GM04503 (cell line): ENCODE data around the gene PIK3CA.
A peak's percentile ranks its signal among the peaks of the same experiment; 100 is the strongest.
"Not testable (repeated sequence)": the region's sequence is repeated elsewhere in the genome, so short reads cannot be mapped to it uniquely, and the experiment has no call there.

Source experiments
- DNase-seq: peaks from one replicate; pipeline ENCODE4 v3.0.0-alpha.2; 2012; ENCODE audit warnings: low read depth

Gene PIK3CA

GRCh38 chr3:179200790-179201189 is 52.6 kb downstream of the PIK3CA start:
- no peak for DNase-seq

- DNase-seq = not testable (repeated sequence)
These were observed 67.4 kb downstream of the PIK3CA start for GRCh38 chr3:179215550-179215949.

DNA sequence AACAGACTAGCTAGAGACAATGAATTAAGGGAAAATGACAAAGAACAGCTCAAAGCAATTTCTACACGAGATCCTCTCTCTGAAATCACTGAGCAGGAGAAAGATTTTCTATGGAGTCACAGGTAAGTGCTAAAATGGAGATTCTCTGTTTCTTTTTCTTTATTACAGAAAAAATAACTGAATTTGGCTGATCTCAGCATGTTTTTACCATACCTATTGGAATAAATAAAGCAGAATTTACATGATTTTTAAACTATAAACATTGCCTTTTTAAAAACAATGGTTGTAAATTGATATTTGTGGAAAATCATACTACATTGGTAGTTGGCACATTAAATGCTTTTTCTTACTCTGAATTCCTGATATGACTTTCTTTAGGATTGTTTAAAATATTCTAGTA is 70.1 kb downstream of the PIK3CA start:
- not testable (repeated sequence) for DNase-seq

DNA sequence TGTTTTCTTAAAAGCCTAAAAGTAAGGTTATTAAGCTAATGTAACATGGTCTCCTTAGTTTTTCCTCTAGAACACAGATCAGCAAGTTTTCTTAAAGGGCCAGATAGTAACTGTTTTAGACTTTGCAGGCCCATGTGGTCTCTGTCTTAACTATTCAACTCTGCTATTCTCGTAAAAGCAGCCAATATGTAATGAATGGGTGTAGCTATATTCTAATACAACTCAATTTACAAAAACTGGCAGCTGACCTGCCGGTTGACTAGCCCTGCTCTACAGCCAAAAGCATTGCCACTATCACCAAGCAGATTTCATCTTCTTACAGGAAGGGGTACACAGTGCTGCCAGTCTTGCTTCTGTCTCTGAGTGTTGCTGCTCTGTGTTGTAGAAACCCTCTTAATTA is 75.4 kb downstream of the PIK3CA start:
- no peak for DNase-seq

- DNase-seq = no peak
These were observed 76.4 kb downstream of the PIK3CA start for GRCh38 chr3:179224584-179224983.

- no peak for DNase-seq
These were observed 79.2 kb downstream of the PIK3CA start for GRCh38 chr3:179227349-179227748.

GRCh38 chr3:179229177-179229576 is 81.0 kb downstream of the PIK3CA start:
- no peak for DNase-seq

- DNase-seq = no peak
These were observed 84.9 kb downstream of the PIK3CA start for GRCh38 chr3:179233043-179233442.

DNA sequence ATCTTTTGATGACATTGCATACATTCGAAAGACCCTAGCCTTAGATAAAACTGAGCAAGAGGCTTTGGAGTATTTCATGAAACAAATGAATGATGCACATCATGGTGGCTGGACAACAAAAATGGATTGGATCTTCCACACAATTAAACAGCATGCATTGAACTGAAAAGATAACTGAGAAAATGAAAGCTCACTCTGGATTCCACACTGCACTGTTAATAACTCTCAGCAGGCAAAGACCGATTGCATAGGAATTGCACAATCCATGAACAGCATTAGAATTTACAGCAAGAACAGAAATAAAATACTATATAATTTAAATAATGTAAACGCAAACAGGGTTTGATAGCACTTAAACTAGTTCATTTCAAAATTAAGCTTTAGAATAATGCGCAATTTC is 86.0 kb downstream of the PIK3CA start:
- DNase-seq = no peak

DNA sequence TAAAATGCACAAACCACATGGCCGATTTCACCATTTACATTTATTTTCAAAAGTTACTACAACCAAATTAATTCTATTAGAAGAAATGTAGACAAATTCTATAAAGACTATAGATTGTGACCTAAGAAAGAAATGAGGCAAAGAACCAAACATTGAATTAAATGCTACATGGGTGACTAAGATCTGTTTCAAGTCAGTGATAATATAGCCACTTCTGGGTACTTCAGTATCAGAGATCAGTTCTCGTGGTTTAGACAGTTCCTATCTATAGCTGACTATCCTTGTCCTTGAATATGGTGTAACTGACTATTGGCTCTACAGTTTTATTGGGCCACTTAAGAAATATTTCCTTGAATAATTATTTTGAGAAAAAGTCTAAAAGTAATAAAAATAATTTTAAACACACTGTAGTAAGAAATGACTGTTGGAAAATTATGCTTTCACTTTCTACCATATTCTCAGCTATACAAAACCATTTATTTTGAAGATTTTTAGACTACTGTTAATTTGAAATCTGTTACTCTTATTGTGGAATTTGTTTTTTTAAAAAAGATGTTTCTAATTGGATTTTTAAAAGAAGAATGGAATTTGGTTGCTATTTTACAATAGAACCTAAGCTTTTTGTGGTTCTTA is 88.6 kb downstream of the PIK3CA start:
- DNase-seq = no peak

GRCh38 chr3:179240299-179240698 is 92.1 kb downstream of the PIK3CA start:
- DNase-seq = not testable (repeated sequence)

GRCh38 chr3:179242859-179243258 is 94.7 kb downstream of the PIK3CA start:
- not testable (repeated sequence) for DNase-seq

DNA sequence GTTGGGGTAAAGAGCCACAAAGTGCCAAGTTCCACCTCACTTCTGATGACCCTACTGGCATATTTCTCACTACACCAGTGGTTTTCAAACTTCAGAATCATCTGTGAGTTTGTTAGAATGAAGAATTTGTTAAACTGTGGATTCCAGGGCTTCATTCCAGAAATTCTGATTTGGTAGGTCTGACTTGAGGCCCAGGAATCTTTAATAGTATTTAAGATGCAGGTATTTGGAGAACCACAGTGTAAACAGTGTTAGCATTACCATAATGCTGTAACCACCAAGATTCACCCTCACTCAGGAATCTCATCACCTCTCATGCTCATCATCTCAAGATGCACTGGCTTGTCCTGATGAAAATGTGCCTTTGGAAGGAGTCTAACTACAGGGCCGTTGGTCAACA is 96.7 kb downstream of the PIK3CA start:
- peak; percentile 11 for DNase-seq

DNA sequence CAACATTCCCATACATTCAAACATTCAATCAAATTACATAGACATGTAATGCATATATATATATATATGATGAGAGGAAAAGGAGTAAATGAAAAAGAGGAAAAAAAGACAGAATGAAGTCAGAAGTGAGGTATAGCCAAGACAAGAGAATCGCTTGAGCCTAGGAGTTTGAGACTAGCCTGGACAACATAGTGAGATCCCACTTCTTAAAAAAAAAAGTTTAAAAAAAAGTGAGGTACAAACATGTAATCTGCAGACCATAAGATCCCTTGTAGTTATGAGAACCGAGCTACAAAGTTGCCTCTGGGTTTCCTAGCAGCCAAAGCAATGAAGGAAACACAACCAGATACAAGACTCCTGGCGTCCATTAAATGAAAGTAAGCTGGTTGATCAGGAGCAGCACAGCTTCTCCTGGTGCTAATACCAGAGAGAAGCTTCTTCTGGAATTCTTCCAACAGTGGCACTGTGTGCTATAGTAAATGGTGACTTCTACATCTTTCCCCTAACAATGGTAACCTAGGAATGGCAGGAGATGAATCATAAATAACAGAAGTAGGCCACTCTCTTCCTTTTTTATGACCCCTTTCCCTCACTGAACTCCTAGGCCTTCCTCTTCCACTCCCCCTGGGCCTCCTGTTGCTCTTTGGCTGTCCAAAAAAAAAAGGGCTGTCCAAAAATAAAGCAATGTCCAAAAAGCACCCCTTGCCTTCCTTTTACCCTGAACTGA is 99.3 kb downstream of the PIK3CA start:
- no peak for DNase-seq

DNA sequence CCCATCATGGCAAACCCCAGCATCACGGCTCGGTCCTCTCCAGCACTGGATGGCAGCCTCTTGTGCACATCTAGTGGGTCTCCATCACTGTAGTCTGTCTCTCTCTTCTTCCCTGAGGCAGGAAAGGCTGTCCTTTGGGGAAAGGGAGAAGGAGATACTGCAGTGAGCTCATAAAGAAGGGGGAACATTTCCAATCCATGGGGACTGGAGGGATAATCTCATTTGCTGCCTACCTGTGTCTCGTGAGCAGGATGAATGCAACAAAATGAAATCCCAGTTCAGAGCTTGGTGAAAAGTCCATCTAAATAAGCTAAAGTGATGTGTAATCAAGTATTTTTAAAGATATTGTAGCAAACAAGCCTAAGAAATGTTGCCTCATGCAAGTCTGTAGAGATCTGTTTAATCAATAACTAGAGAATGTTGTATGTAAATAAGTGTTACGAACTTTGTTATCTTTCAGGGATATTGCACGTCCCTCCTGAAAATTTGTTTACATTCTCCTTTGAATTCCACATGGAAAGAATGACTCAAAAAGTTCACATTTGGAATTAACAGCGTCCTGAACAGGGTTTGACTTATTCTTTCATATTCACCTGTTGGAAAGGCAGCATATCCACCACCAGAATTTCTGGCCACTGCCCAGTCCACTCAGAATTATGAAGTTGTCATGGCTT is 102.8 kb downstream of the PIK3CA start, which contains the start of gene KCNMB3:
Gene KCNMB3, minus strand, starts transcription at position 312 of the 674 bp plus-strand sequence. Its CDS starts 124 bp downstream, at position 188.
- DNase-seq = no peak

DNA sequence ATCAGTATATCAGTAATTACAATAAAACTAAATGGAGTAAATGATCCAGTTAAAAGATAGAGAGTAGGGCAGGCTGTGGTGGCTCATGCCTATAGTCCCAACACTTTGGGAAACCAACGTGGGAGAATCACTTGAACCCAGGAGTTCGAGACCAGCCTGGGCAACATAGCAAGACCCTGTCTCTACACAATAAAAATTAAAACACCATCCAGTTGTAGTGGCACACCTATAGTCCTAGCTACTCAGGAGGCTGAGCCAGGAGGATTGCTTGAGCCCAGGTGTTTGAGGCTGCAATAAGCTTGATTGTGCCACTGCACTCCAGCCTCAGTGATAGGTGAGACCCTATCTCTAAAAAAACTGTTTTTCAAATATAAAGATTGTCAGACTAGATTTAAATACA is 108.7 kb downstream of the PIK3CA start:
- DNase-seq = no peak

- not testable (repeated sequence) for DNase-seq
These were observed 109.6 kb downstream of the PIK3CA start for GRCh38 chr3:179257742-179258141.

DNA sequence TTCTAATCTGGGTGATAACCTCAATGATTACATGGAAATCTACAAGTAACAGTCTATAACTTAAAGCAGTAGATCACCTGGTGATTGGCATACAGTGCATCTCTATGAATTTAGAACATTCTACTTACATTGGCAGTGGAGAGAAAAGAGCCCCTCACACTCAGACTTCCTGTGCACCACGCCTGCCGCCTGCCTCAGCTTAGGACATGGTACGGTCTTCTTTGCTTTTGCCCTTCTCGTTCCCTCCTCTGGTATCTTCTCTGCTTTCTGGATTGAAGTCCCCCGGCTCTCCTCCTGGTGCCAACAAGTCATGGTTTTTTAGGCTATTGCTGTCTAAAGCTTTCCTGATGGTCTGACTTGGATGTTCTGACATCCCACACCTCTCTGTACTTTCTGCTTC is 110.7 kb downstream of the PIK3CA start:
- DNase-seq = no peak

DNA sequence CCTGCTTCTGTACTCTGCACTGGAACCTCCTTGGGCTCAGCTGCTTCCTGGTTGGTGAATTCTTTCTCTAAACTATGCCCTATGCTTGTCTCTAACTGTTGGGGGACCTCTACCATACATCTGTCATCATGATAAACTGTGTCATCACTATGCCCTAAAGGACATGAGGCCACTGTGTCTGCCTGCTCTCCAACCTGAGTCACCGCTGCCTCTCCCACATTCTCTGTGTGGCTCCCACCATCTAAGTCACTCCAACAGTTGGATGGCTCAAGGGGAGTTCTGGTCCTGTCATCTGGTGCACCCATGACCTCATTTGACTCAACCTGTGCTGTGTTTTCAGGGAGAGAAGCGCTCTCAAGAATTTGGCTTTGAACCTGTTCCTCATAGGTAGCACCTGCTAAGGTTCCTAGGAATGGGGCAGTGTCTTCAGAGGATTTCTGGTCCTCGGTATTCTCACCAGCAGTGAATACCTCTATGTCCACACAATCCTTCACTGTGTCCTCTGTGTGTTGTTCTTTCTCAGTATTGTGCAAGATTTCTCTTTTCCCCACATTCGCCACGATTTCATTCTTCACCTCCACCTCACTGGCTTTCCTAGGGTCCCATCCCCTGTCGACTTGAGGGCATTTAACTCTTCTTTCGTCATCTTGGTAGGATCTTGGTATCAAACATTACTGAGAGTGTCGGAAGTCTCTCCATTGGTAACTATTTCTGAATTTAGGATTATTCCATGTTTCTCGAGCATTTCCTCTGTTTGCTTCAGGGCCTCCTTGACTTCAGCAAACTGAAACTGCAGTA is 112.0 kb downstream of the PIK3CA start:
- DNase-seq = not testable (repeated sequence)

- DNase-seq = peak; percentile 9
These were observed 113.0 kb downstream of the PIK3CA start for GRCh38 chr3:179260949-179261765.

DNA sequence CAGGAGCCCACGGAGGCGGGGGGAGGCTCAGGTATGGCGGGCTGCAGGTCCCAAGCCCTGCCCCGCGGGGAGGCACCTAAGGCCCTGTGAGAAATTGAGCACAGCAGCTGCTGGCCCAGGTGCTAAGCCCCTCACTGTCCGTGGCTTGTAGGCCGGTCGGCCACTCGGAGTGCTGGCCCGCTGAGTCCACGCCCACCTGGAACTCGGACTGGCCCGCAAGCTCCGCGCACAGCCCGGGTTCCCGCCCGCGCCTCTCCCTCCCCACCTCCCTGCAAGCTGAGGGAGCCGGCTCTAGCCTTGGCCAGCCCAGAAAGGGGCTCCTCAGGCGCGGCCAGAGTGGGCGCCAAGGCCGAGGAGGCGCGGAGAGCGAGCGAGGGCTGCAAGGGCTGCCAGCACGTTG is 115.0 kb downstream of the PIK3CA start:
- no peak for DNase-seq
